Thymus (tissue), 11 donors: Measurements from ENCODE around the gene MTM1. TPM values are rescaled to one million over a fixed set of nuclear protein-coding genes. Genes with fewer than 3 reads are reported as not detected.
A peak's percentile ranks its signal among the peaks of the same experiment; 100 is the strongest.

Source experiments
- DNase-seq, 9 donors: peaks; one replicate each; pipeline ENCODE4 v3.0.0-alpha.2; 2013; ENCODE audit warnings: low spot score in 9 of 9, low read depth in 6 of 9, missing footprints in 1 of 9
- H3K27ac ChIP-seq, 2 donors: one replicate each; pipeline ENCODE4 v1.5.1; 2013; ENCODE audit warnings: control low read depth in 1 of 2, low read depth in 1 of 2, low read length in 1 of 2, mild to moderate bottlenecking in 1 of 2, moderate library complexity in 1 of 2
- H3K27me3 ChIP-seq, 2 donors: one replicate each; pipeline ENCODE4 v1.5.1; 2013; ENCODE audit warnings: low read length in 1 of 2; ENCODE audit not compliant: control insufficient read depth in 2 of 2, insufficient read depth in 1 of 2
- H3K36me3 ChIP-seq, 2 donors: one replicate each; pipeline ENCODE4 v1.5.1; 2013; ENCODE audit warnings: low read length in 1 of 2, mild to moderate bottlenecking in 1 of 2, moderate library complexity in 1 of 2; ENCODE audit not compliant: control insufficient read depth in 2 of 2, insufficient read depth in 2 of 2
- H3K4me1 ChIP-seq, 2 donors: one replicate each; pipeline ENCODE4 v1.5.1; 2013; ENCODE audit warnings: low read length in 2 of 2; ENCODE audit not compliant: control insufficient read depth in 2 of 2, insufficient read depth in 2 of 2
- H3K4me3 ChIP-seq, 2 donors: one replicate each; pipeline ENCODE4 v1.5.1; 2013; ENCODE audit warnings: low read length in 2 of 2, control low read depth in 1 of 2, mild to moderate bottlenecking in 1 of 2
- H3K9me3 ChIP-seq, 2 donors: one replicate each; pipeline ENCODE4 v1.5.1; 2013; ENCODE audit warnings: low read length in 1 of 2, mild to moderate bottlenecking in 1 of 2; ENCODE audit not compliant: control insufficient read depth in 2 of 2, insufficient read depth in 1 of 2
- WGBS: extraction: QIAGEN DNeasy Blood & Tissue Kit; methylation state at CpG from one replicate; pipeline ENCODE4 v1.1.7; 2013; 5-methylcytosine and 5-hydroxymethylcytosine counted together
- polyA plus RNA-seq: library from polyadenylated mRNA; stranded (reverse); fragments of 200-250 nt; gene quantifications from one replicate; pipeline ENCODE4 v1.2.3, GENCODE V29; 2013
- total RNA-seq: library from RNA; stranded (reverse); fragments of 120-200 nt; gene quantifications from one replicate; pipeline ENCODE4 v1.2.4, GENCODE V29; 2013
- donor health status: healthy.

MTM1 gene
- total and polyA plus RNA-seq, 2 donors, result 8.9 to 10.8 TPM

DNA sequence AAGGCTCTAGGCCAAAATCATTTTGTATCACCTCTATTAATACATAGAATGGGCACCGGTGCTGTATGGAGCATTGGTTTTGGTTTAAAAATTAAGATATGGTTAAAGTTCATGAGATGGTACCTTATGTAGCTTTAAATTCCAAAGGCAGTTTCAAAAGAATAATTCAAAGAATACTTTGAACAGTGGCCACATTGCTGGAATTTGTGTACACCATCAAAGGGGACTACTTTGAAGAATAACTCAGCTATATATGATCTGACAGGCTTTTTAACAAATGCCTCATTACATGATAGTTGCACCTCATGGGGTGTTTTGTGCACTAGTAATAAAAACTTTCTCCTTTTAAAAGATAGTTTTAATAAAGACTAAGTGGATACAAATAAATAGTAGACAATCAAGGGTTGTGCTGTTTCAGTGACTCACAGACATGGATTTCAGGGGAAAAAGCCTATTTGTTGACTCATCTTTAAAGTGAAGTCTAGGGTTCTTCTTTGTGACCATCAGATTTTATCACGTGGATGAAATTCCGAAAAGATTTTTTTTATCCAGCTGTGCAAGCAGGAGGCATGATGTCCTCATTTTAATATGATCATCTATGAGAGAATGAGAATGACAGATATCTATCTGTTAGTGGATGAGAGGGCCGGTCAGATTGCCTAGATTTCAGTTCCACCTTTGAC lies 12.8 kb downstream of the MTM1 start:
- Histone ChIP-seq H3K9me3 (peaks cover 0 to 4% of the 10 kb centered on the region in 2 donors), H3K36me3 (no peaks in the 10 kb centered on the region), H3K27me3 (no peaks in the 10 kb centered on the region), H3K27ac (no peak overlapping the region), H3K4me3 (no peak overlapping the region), H3K4me1 (peaks cover 0 to 2% of the 10 kb centered on the region in 2 donors)
- no peak for DNase-seq
- WGBS, result 93% methylated on average over 4 of the region's 4 CpGs

DNA sequence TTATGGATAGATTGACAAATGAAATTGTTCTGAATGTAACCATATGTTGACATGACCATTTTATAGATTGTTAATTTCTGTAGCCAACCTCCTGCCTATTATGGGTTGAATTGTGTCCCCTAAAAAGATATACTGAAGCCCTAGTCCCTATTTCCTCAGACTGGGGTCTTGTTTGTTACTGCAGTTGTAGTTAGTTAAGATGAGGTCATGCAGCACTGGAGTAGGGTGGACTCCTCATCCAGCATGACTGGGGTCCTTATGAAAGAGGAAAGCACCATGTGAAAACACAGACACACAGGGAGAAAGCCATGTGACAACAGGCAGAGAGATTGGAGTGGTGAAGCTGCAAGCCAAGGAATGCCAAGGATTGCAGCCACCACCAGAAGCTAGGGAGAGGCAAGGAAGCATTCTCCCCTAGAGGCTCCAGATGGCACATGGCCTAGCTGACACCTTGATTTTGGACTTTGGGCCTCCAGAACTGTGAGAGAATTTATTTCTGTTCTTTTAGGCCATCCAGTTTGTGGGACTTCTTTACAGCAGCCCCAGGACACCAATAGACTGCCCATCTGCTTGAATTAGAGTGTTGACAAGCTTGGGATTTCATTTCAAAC lies 14.0 kb downstream of the MTM1 start:
- Histone ChIP-seq H3K4me3 (no peak overlapping the region), H3K27ac (no peak overlapping the region), H3K9me3 (peaks cover 0 to 4% of the 10 kb centered on the region in 2 donors), H3K4me1 (peaks cover 0 to 2% of the 10 kb centered on the region in 2 donors), H3K27me3 (no peaks in the 10 kb centered on the region), H3K36me3 (no peaks in the 10 kb centered on the region)
- DNase-seq, result no peak

GRCh38 chrX:150587585-150588503 lies 19.4 kb downstream of the MTM1 start:
- DNase-seq, result peak in 2 of 9 donors; percentile 40 to 58
- 61% methylated on average over 8 of the region's 8 CpGs for WGBS

GRCh38 chrX:150594584-150594983 lies 26.2 kb downstream of the MTM1 start:
- WGBS, result 18% methylated on average over 1 of the region's 1 CpG
- Histone ChIP-seq H3K27ac (no peak overlapping the region), H3K9me3 (no peaks in the 10 kb centered on the region), H3K36me3 (peaks cover 3 to 6% of the 10 kb centered on the region in 2 donors), H3K4me3 (no peak overlapping the region), H3K27me3 (no peaks in the 10 kb centered on the region), H3K4me1 (no peaks in the 10 kb centered on the region)
- no peak for DNase-seq

More at GRCh38 chrX:150587585-150588503, 19.4 kb downstream of the MTM1 start:
- no peaks in the 10 kb centered on the region for H3K27me3 ChIP-seq
- peaks cover 0 to 3% of the 10 kb centered on the region in 2 donors for H3K4me1 ChIP-seq
- no peak overlapping the region for H3K4me3 ChIP-seq
- H3K9me3 ChIP-seq, result no peaks in the 10 kb centered on the region
- H3K36me3 ChIP-seq, result no peaks in the 10 kb centered on the region
- H3K27ac ChIP-seq, result no peak overlapping the region

- no peaks in the 10 kb centered on the region for H3K4me1 ChIP-seq
- no peak overlapping the region for H3K27ac ChIP-seq
- H3K27me3 ChIP-seq, result no peaks in the 10 kb centered on the region
- H3K36me3 ChIP-seq, result peaks cover 9% of the 10 kb centered on the region in 2 donors
- no peak overlapping the region for H3K4me3 ChIP-seq
- 100% methylated on average over 1 of the region's 1 CpG for WGBS
- no peaks in the 10 kb centered on the region for H3K9me3 ChIP-seq
- DNase-seq, result no peak
Measured at GRCh38 chrX:150599226-150599625, 30.8 kb downstream of the MTM1 start.

DNA sequence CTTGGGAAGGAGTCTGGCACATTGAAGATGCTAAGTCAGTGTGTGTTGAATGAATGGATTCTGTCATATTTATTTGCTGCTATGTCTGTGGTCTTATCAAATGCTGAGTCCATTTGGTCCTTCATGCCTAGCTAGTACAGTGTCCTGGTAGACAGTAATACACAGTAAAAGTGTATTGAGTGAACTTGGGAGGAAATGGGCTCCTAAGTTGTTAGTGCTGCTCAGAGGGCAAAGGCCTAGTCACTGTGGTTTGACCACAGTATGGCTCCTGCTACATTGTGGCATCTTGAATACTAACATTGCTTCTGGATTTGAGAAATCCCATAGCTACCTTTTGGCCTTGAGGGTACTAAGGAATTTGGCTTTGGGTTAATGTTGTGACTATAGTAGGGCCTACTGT lies 33.9 kb downstream of the MTM1 start:
- no peak overlapping the region for H3K27ac ChIP-seq

GRCh38 chrX:150602743-150603142 lies 34.3 kb downstream of the MTM1 start:
- no peak overlapping the region for H3K27ac ChIP-seq
- no peak for DNase-seq
- H3K4me1 ChIP-seq, result no peaks in the 10 kb centered on the region
- peaks cover 4 to 9% of the 10 kb centered on the region in 2 donors for H3K36me3 ChIP-seq
- no peak overlapping the region for H3K4me3 ChIP-seq
- H3K9me3 ChIP-seq, result no peaks in the 10 kb centered on the region
- H3K27me3 ChIP-seq, result no peaks in the 10 kb centered on the region
- 95% methylated on average over 3 of the region's 3 CpGs for WGBS

More for the DNA sequence above, 33.9 kb downstream of the MTM1 start:
- Histone ChIP-seq H3K9me3 (no peaks in the 10 kb centered on the region), H3K4me3 (no peak overlapping the region), H3K4me1 (no peaks in the 10 kb centered on the region), H3K27me3 (no peaks in the 10 kb centered on the region), H3K36me3 (peaks cover 4 to 9% of the 10 kb centered on the region in 2 donors)
- DNase-seq, result no peak

- H3K27ac ChIP-seq, result no peak overlapping the region
- H3K9me3 ChIP-seq, result no peaks in the 10 kb centered on the region
- no peaks in the 10 kb centered on the region for H3K27me3 ChIP-seq
- no peaks in the 10 kb centered on the region for H3K4me1 ChIP-seq
- no peak for DNase-seq
- peaks cover 0 to 7% of the 10 kb centered on the region in 2 donors for H3K36me3 ChIP-seq
- 97% methylated on average over 2 of the region's 2 CpGs for WGBS
- no peak overlapping the region for H3K4me3 ChIP-seq
Measured at GRCh38 chrX:150605603-150606002, 37.2 kb downstream of the MTM1 start.

- no peaks in the 10 kb centered on the region for H3K36me3 ChIP-seq
- no peak for DNase-seq
- 76% methylated on average over 5 of the region's 5 CpGs for WGBS
- no peaks in the 10 kb centered on the region for H3K9me3 ChIP-seq
- no peaks in the 10 kb centered on the region for H3K27me3 ChIP-seq
- H3K27ac ChIP-seq, result no peak overlapping the region
- no peaks in the 10 kb centered on the region for H3K4me1 ChIP-seq
- no peak overlapping the region for H3K4me3 ChIP-seq
Measured at GRCh38 chrX:150607201-150607600, 38.8 kb downstream of the MTM1 start.
